Adrenal gland (tissue), 5 donors: ENCODE measurements around the gene FGFR3.

Source experiments
- CTCF ChIP-seq, 6 experiments: fragments of 450-650 bp in 4 of 6; fragments of 200-600 bp in 2 of 6; sonication (generic) in 1 of 6; IDR thresholded peaks; 1 replicate in 5 of 6; 2 replicates in 1 of 6; pipeline versions ENCODE4 v1.5.1 to v1.8.0; 2016 to 2021; ENCODE audit warnings: antibody characterized with exemption in 6 of 6, mild to moderate bottlenecking in 2 of 6, moderate library complexity in 1 of 6
- POLR2A ChIP-seq, 2 donors: fragments of 450-650 bp; IDR thresholded peaks; one replicate each; pipeline ENCODE4 v1.6.1; 2017; ENCODE audit warnings: antibody characterized with exemption in 2 of 2, mild to moderate bottlenecking in 2 of 2, moderate library complexity in 1 of 2
- donor health status: DM: no; HTN: no; CAD: no.

- TF ChIP-seq CTCF (IDR thresholded peaks at IDR 0.05) = no peak
- TF ChIP-seq POLR2A (IDR thresholded peaks at IDR 0.05) = no peak
Measured at GRCh38 chr4:1826531-1827350, 33.6 kb downstream of the FGFR3 start.
